IMR-90 (cell line): ENCODE data around the gene IQCK.

Experiments used
- CEBPB ChIP-seq: IDR thresholded peaks from 2 replicates; pipeline ENCODE4 v1.6.1; 2012; ENCODE audit warnings: low read depth, low read length, improper control_type of control experiment
- POLR2A ChIP-seq: IDR thresholded peaks from 2 replicates; pipeline ENCODE4 v1.6.1; 2012; ENCODE audit warnings: mild to moderate bottlenecking, low read depth, low read length

- TF ChIP-seq CEBPB, result no peak
- TF ChIP-seq POLR2A, result no peak
Measured at GRCh38 chr16:19674485-19674884, 43.6 kb upstream of the IQCK start.
